ENCODE measurements around the gene SLC23A1. TPM values are rescaled to one million over a fixed set of nuclear protein-coding genes. Genes with fewer than 3 reads are reported as not detected.

The SLC23A1 gene
- total and polyA plus RNA-seq, 2 donors (not counting 1 experiment from before 2014, with no cell fraction given) = 5.8 to 9.6 TPM

- peaks cover 0 to 12% of the 10 kb centered on the region in 2 experiments for H3K36me3 ChIP-seq (replicated peaks in 1 of 2; ENCODE audit: control extremely low read depth in 1 of 2, control insufficient read depth in 1 of 2, extremely low read depth in 1 of 2, insufficient read depth in 2 of 2, low read length in 1 of 2)
- H2AFZ ChIP-seq (ENCODE audit: insufficient read depth, low read depth, low read length, poor library complexity, severe bottlenecking) = no peak overlapping the region
- no peak overlapping the region for H3K4me3 ChIP-seq (ENCODE audit: control extremely low read depth in 1 of 5, extremely low read depth in 1 of 5, insufficient read depth in 1 of 5, low read depth in 2 of 5, low read length in 4 of 5)
- Mint-ChIP-seq H3K4me3 (no peak overlapping the region), H3K27ac (no peak overlapping the region), H3K4me1 (peaks cover 2% of the 10 kb centered on the region), H3K9me3 (ENCODE audit: insufficient read depth) (no peaks in the 10 kb centered on the region), H3K27me3 (no peaks in the 10 kb centered on the region)
- WGBS (ENCODE audit: insufficient coverage) = 65% methylated on average over 3 of the region's 9 CpGs
- H3K4me2 ChIP-seq (replicated peaks; ENCODE audit: low read depth, low read length, poor library complexity, severe bottlenecking) = no peak overlapping the region
- POLR2A ChIA-PET = no interaction called here
- intact Hi-C loops (cut with micrococcal nuclease) = loop anchor here (5.0 kb wide), 1 partner anchor 278 kb away; no protein-coding TSS in a partner anchor
- H3K27ac ChIP-seq (ENCODE audit: low read length in 2 of 2) = no peak overlapping the region
- no peak overlapping the region for H3K9ac ChIP-seq (ENCODE audit: low read length)
- no peak for DNase-seq
- no peaks in the 10 kb centered on the region for H3K4me1 ChIP-seq (ENCODE audit: control insufficient read depth in 2 of 2, insufficient read depth in 2 of 2, low read length in 2 of 2)
- H3K27me3 ChIP-seq (replicated peaks in 1 of 4; ENCODE audit: control extremely low read depth in 1 of 4, control insufficient read depth in 3 of 4, insufficient read depth in 4 of 4, low read length in 3 of 4) = no peaks in the 10 kb centered on the region
- no peak for ATAC-seq (ENCODE audit: low read depth)
- TF ChIP-seq CTCF (IDR thresholded peaks at IDR 0.05) = no peak
- no peak for TF ChIP-seq EZH2 (IDR thresholded peaks at IDR 0.05; ENCODE audit: borderline replicate concordance, insufficient read depth, low read depth, low read length, poor library complexity, severe bottlenecking)
- no peaks in the 10 kb centered on the region for H4K20me1 ChIP-seq (ENCODE audit: control insufficient read depth, insufficient read depth, low read length, poor library complexity, severe bottlenecking)
- no peaks in the 10 kb centered on the region for H3K79me2 ChIP-seq (ENCODE audit: control insufficient read depth, insufficient read depth, low read length)
- CTCF ChIA-PET = interaction anchor here (0.9 to 8.0 kb wide), 9 partner anchors 10 to 550 kb away, joined by 3 to 168 read pairs (median 5); partner anchors contain the start of gene SPATA24
- no peaks in the 10 kb centered on the region for H3K9me3 ChIP-seq (ENCODE audit: control extremely low read depth in 1 of 3, control insufficient read depth in 2 of 3, insufficient read depth in 1 of 3, low read length in 2 of 3)
These were observed 36.4 kb upstream of the SLC23A1 start for GRCh38 chr5:139419226-139420192.

GRCh38 chr5:139418793-139419192 lies 35.7 kb upstream of the SLC23A1 start:
- Histone ChIP-seq H3K27ac (ENCODE audit: low read length in 2 of 2) (no peak overlapping the region), H3K27me3 (replicated peaks in 1 of 4; ENCODE audit: control extremely low read depth in 1 of 4, control insufficient read depth in 3 of 4, insufficient read depth in 4 of 4, low read length in 3 of 4) (no peaks in the 10 kb centered on the region), H3K4me3 (ENCODE audit: control extremely low read depth in 1 of 5, extremely low read depth in 1 of 5, insufficient read depth in 1 of 5, low read depth in 2 of 5, low read length in 4 of 5) (no peak overlapping the region), H3K4me1 (ENCODE audit: control insufficient read depth in 2 of 2, insufficient read depth in 2 of 2, low read length in 2 of 2) (no peaks in the 10 kb centered on the region), H2AFZ (ENCODE audit: insufficient read depth, low read depth, low read length, poor library complexity, severe bottlenecking) (no peak overlapping the region), H3K9me3 (ENCODE audit: control extremely low read depth in 1 of 3, control insufficient read depth in 2 of 3, insufficient read depth in 1 of 3, low read length in 2 of 3) (no peaks in the 10 kb centered on the region), H4K20me1 (ENCODE audit: control insufficient read depth, insufficient read depth, low read length, poor library complexity, severe bottlenecking) (no peaks in the 10 kb centered on the region), H3K9ac (ENCODE audit: low read length) (no peak overlapping the region), H3K4me2 (replicated peaks; ENCODE audit: low read depth, low read length, poor library complexity, severe bottlenecking) (no peak overlapping the region), H3K79me2 (ENCODE audit: control insufficient read depth, insufficient read depth, low read length) (no peaks in the 10 kb centered on the region), H3K36me3 (replicated peaks in 1 of 2; ENCODE audit: control extremely low read depth in 1 of 2, control insufficient read depth in 1 of 2, extremely low read depth in 1 of 2, insufficient read depth in 2 of 2, low read length in 1 of 2) (peaks cover 0 to 12% of the 10 kb centered on the region in 2 experiments)
- Mint-ChIP-seq H3K4me1 (peaks cover 2% of the 10 kb centered on the region), H3K9me3 (ENCODE audit: insufficient read depth) (no peaks in the 10 kb centered on the region), H3K27me3 (no peaks in the 10 kb centered on the region), H3K4me3 (no peak overlapping the region), H3K27ac (no peak overlapping the region)
- POLR2A ChIA-PET = no interaction called here
- no peak for DNase-seq
- TF ChIP-seq EZH2 (IDR thresholded peaks at IDR 0.05; ENCODE audit: borderline replicate concordance, insufficient read depth, low read depth, low read length, poor library complexity, severe bottlenecking) = no peak
- no peak for TF ChIP-seq CTCF (IDR thresholded peaks at IDR 0.05)
- WGBS (ENCODE audit: insufficient coverage) = no CpG with 5 or more reads among the region's 1 CpG
- CTCF ChIA-PET = interaction anchor here (0.9 to 8.0 kb wide), 3 partner anchors 10 to 550 kb away, joined by 3 to 168 read pairs (median 43); no protein-coding TSS in a partner anchor
- no peak for ATAC-seq (ENCODE audit: low read depth)
- intact Hi-C loops (cut with micrococcal nuclease) = no loop called here
